Osteocyte (in vitro differentiated cells): ENCODE measurements around the gene PLTP. TPM values are rescaled to one million over a fixed set of nuclear protein-coding genes. Genes with fewer than 3 reads are reported as not detected.
"Not testable (repeated sequence)": the region's sequence is repeated elsewhere in the genome, so short reads cannot be mapped to it uniquely, and the experiment has no call there.

Experiments
- DNase-seq: peaks from one replicate; pipeline ENCODE4 v3.0.0; 2021; ENCODE audit warnings: mixed read lengths; ENCODE audit not compliant: unreplicated experiment; ENCODE audit errors: extremely low spot score
- H3K27ac Mint-ChIP-seq: one replicate; pipeline ENCODE4 v1.8.0; 2021; ENCODE audit warnings: mild to moderate bottlenecking, mixed read lengths; ENCODE audit not compliant: unreplicated experiment
- H3K27me3 Mint-ChIP-seq: one replicate; pipeline ENCODE4 v1.8.0; 2021; ENCODE audit warnings: mixed read lengths; ENCODE audit not compliant: unreplicated experiment
- H3K36me3 Mint-ChIP-seq: one replicate; pipeline ENCODE4 v1.8.0; 2021; ENCODE audit warnings: mixed read lengths; ENCODE audit not compliant: unreplicated experiment
- H3K4me1 Mint-ChIP-seq: one replicate; pipeline ENCODE4 v1.8.0; 2021; ENCODE audit warnings: mixed read lengths; ENCODE audit not compliant: unreplicated experiment
- H3K4me3 Mint-ChIP-seq: one replicate; pipeline ENCODE4 v1.8.0; 2021; ENCODE audit warnings: mild to moderate bottlenecking, moderate library complexity, mixed read lengths; ENCODE audit not compliant: unreplicated experiment
- H3K9me3 Mint-ChIP-seq: one replicate; pipeline ENCODE4 v1.8.0; 2021; ENCODE audit warnings: mixed read lengths; ENCODE audit not compliant: unreplicated experiment
- CTCF ChIP-seq: fragments of 200-600 bp; sonication (generic); IDR thresholded peaks from 2 replicates; pipeline ENCODE4 v1.5.0; 2021; ENCODE audit warnings: antibody characterized with exemption, mild to moderate bottlenecking, moderate library complexity
- total RNA-seq: library from RNA; stranded (reverse); gene quantifications from 2 replicates; pipeline ENCODE4 v1.2.1, GENCODE V29; 2021

The PLTP gene
- total RNA-seq, 1 donor from 2014 or later: 195 TPM

- no peak for TF ChIP-seq CTCF
- no peak overlapping the region for H3K27ac Mint-ChIP-seq
- H3K4me3 Mint-ChIP-seq: no peak overlapping the region
- H3K4me1 Mint-ChIP-seq: peaks cover 20% of the 10 kb centered on the region
- DNase-seq: no peak
- H3K27me3 Mint-ChIP-seq: no peaks in the 10 kb centered on the region
- H3K9me3 Mint-ChIP-seq: no peaks in the 10 kb centered on the region
- H3K36me3 Mint-ChIP-seq: peaks cover 23% of the 10 kb centered on the region
Observed at GRCh38 chr20:45907219-45907948, 4.6 kb downstream of the PLTP start.

- DNase-seq: no peak
- H3K4me3 Mint-ChIP-seq: no peak overlapping the region
- H3K9me3 Mint-ChIP-seq: no peaks in the 10 kb centered on the region
- H3K36me3 Mint-ChIP-seq: peaks cover 22% of the 10 kb centered on the region
- no peak for TF ChIP-seq CTCF
- peaks cover 7% of the 10 kb centered on the region for H3K4me1 Mint-ChIP-seq
- no peak overlapping the region for H3K27ac Mint-ChIP-seq
- H3K27me3 Mint-ChIP-seq: no peaks in the 10 kb centered on the region
Observed at GRCh38 chr20:45905505-45906079, 6.4 kb downstream of the PLTP start.

- Mint-ChIP-seq H3K4me3 (no peak overlapping the region), H3K36me3 (peaks cover 21% of the 10 kb centered on the region), H3K9me3 (no peaks in the 10 kb centered on the region), H3K27ac (no peak overlapping the region), H3K27me3 (no peaks in the 10 kb centered on the region), H3K4me1 (peaks cover 3% of the 10 kb centered on the region)
- no peak for TF ChIP-seq CTCF
- DNase-seq: no peak
Observed at GRCh38 chr20:45904583-45905504, 7.1 kb downstream of the PLTP start.

- no peak for TF ChIP-seq CTCF
- Mint-ChIP-seq H3K36me3 (peaks cover 31% of the 10 kb centered on the region), H3K4me1 (no peaks in the 10 kb centered on the region), H3K27ac (no peak overlapping the region), H3K27me3 (no peaks in the 10 kb centered on the region), H3K9me3 (no peaks in the 10 kb centered on the region), H3K4me3 (no peak overlapping the region)
- no peak for DNase-seq
Observed at GRCh38 chr20:45902199-45902701, 9.7 kb downstream of the PLTP start.

- H3K27me3 Mint-ChIP-seq, DNase-seq, H3K9me3 Mint-ChIP-seq, H3K27ac Mint-ChIP-seq, H3K4me3 Mint-ChIP-seq, H3K4me1 Mint-ChIP-seq: not testable (repeated sequence)
- H3K36me3 Mint-ChIP-seq: peaks cover 36% of the 10 kb centered on the region
Observed at GRCh38 chr20:45901332-45901731, 10.6 kb downstream of the PLTP start.
